Kidney (tissue), 14 donors: ENCODE data around the gene CXCL3. TPM values are rescaled to one million over a fixed set of nuclear protein-coding genes. Genes with fewer than 3 reads are reported as not detected.

Experiments
- DNase-seq, 5 donors: peaks; one replicate each; pipeline ENCODE4 v3.0.0-alpha.2; 2013 to 2020
- FAIRE-seq: peaks from 2 replicates; lab custom pipeline; 2012; peaks lifted over from hg19 to GRCh38; lab: Jason Lieb, UNC
- H3K27ac ChIP-seq, 2 donors: one replicate each; pipeline ENCODE4 v1.7.0; 2013; ENCODE audit warnings: low read depth in 2 of 2, low read length in 2 of 2, inconsistent platforms in 1 of 2
- H3K27me3 ChIP-seq: one replicate; pipeline ENCODE4 v1.7.1; 2013; ENCODE audit warnings: low read length, inconsistent platforms; ENCODE audit not compliant: control insufficient read depth, insufficient read depth
- H3K36me3 ChIP-seq, 3 donors: one replicate each; pipeline versions ENCODE4 v1.7.0 to v1.7.1; 2013; ENCODE audit warnings: low read length in 3 of 3, control low read depth in 1 of 3, inconsistent platforms in 1 of 3; ENCODE audit not compliant: insufficient read depth in 3 of 3, control insufficient read depth in 2 of 3
- H3K4me1 ChIP-seq, 3 donors: one replicate each; pipeline versions ENCODE4 v1.7.0 to v1.7.1; 2013; ENCODE audit warnings: low read length in 3 of 3, inconsistent platforms in 1 of 3, low read depth in 1 of 3; ENCODE audit not compliant: control insufficient read depth in 2 of 3, insufficient read depth in 2 of 3
- H3K4me3 ChIP-seq, 3 donors: one replicate each; pipeline versions ENCODE4 v1.7.0 to v1.8.1; 2013; ENCODE audit warnings: low read length in 3 of 3, control low read depth in 1 of 3, inconsistent platforms in 1 of 3
- H3K9ac ChIP-seq, 3 donors: one replicate each; pipeline versions ENCODE4 v1.7.0 to v1.7.1; 2013; ENCODE audit warnings: low read length in 3 of 3, control low read depth in 1 of 3, inconsistent platforms in 1 of 3
- H3K9me3 ChIP-seq, 3 donors: one replicate each; pipeline versions ENCODE4 v1.7.0 to v1.7.1; 2013; ENCODE audit warnings: low read length in 3 of 3, control low read depth in 1 of 3, inconsistent platforms in 1 of 3; ENCODE audit not compliant: control insufficient read depth in 2 of 3, insufficient read depth in 1 of 3
- intact Hi-C: fragments of 100-400 bp; cut with DNase I; formaldehyde crosslinking; loops from one replicate; pipeline ENCODE4 v1.11.1; 2022
- polyA plus RNA-seq: library from polyadenylated mRNA; stranded (reverse); fragments of 350-450 nt; fragmentation: Illumina TruSeq; extraction: RNeasy Lipid Tissue Mini Kit (QIAGEN cat#74804); gene quantifications from one replicate; pipeline ENCODE4 v1.2.3, GENCODE V29; 2014; ENCODE audit warnings: low read depth, low replicate concordance; ENCODE audit not compliant: insufficient read depth
- total RNA-seq: library from RNA; stranded (reverse); fragmentation: NEBNext Ultra II Directional; extraction: Animal tissue kit (Norgen Biotek cat#: 25700); gene quantifications from one replicate; pipeline ENCODE4 v1.2.1, GENCODE V29; 2021
- TF ChIP-seq, protein P1 (sequence below): IDR thresholded peaks from 3 replicates; pipeline ENCODE4 v1.5.1; 2012; ENCODE audit warnings: mild to moderate bottlenecking, moderate library complexity, borderline replicate concordance; ENCODE audit not compliant: insufficient read depth; ENCODE audit errors: extremely low read depth
- donor health status: control.
- donor health status: control.
- donor health status: control.
- donor health status: control.
- donor health status: control.
- donor health status: DM: yes; HTN: yes; CAD: no.
- donor health status: Normal renal cell carcinoma (clear cell type).

Gene CXCL3
- total and polyA plus RNA-seq, 2 donors from 2014 or later = 0.97 to 2.8 TPM

DNA sequence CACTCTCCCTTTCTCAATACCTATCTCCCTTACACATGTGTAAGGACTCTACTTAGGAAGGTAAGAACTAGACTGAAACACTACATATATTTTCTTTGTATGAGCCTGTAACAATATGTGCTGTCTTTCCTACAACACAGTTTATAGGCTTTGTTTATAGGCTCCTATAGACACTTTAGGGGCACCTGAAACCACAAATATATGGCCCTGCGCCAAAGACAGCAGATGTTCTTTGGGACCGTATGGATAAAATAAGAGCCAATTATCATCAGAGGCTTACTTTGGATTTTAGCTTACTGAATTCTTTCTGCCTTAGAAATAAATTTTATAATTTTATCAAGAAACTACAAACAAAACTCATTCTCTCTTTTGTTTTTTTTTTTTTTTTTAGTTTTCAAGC is 16.6 kb upstream of the CXCL3 start:
- Histone ChIP-seq H3K27ac (no peak overlapping the region), H3K4me1 (no peaks in the 10 kb centered on the region), H3K4me3 (no peak overlapping the region), H3K36me3 (no peaks in the 10 kb centered on the region), H3K9ac (no peak overlapping the region), H3K9me3 (no peaks in the 10 kb centered on the region), H3K27me3 (no peaks in the 10 kb centered on the region)
- DNase-seq (no peak), FAIRE-seq (no peak)
- intact Hi-C loops = no loop called here
- TF ChIP-seq, protein P1, sequence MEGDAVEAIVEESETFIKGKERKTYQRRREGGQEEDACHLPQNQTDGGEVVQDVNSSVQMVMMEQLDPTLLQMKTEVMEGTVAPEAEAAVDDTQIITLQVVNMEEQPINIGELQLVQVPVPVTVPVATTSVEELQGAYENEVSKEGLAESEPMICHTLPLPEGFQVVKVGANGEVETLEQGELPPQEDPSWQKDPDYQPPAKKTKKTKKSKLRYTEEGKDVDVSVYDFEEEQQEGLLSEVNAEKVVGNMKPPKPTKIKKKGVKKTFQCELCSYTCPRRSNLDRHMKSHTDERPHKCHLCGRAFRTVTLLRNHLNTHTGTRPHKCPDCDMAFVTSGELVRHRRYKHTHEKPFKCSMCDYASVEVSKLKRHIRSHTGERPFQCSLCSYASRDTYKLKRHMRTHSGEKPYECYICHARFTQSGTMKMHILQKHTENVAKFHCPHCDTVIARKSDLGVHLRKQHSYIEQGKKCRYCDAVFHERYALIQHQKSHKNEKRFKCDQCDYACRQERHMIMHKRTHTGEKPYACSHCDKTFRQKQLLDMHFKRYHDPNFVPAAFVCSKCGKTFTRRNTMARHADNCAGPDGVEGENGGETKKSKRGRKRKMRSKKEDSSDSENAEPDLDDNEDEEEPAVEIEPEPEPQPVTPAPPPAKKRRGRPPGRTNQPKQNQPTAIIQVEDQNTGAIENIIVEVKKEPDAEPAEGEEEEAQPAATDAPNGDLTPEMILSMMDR = no peak

DNA sequence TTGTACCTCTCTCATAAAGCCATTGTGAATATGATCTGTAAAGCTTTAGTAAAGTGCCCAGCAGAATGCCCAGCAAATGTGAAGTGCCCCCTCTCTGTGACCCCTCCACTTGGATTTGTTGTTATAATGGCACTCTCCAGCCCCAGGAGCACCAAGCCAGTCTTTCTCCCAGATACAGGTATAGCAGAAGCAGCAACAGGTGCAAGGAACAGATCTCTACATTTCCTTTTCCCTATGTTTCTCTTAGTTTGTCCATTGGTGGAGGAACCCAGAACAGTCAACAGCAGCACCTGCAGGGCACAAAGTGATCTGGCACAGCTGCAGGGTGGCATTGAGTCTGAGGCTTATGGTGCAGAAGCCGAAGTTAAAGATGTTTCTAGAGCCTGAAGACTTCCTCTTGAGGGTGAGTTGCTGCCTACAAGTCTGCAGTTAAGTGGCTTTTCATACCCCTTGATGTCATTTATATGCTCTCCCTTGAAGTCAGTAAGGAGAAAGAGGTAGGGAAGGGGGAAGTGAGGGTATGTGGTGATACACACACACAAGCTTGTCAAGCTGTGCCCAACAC is 16.1 kb upstream of the CXCL3 start:
- no peaks in the 10 kb centered on the region for H3K36me3 ChIP-seq
- no peaks in the 10 kb centered on the region for H3K27me3 ChIP-seq
- DNase-seq (no peak), FAIRE-seq (no peak)
- H3K4me3 ChIP-seq = no peak overlapping the region
- TF ChIP-seq, protein P1 = no peak
- no peak overlapping the region for H3K9ac ChIP-seq
- H3K4me1 ChIP-seq = no peaks in the 10 kb centered on the region
- no peaks in the 10 kb centered on the region for H3K9me3 ChIP-seq
- intact Hi-C loops = no loop called here
- H3K27ac ChIP-seq = no peak overlapping the region

DNA sequence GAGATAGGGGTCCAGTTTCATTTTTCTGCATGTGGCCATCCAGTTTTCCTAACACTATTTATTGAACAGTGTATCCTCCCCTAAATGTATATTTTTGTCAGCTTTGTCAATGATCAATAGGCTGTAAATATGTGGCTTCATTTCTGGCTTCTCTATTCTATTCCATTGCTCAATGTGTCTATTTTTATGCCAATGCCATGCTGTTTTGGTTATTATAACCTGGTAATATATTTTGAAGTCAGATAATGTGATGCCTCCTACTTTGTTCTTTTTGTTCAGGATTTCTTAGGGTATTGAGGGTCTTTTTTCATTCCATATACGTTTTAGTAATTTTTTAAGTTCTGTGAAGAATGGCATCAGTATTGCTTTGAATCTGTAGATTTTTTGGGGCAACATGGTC is 8.7 kb upstream of the CXCL3 start:
- no peaks in the 10 kb centered on the region for H3K27me3 ChIP-seq
- peaks cover 0 to 3% (median 0%) of the 10 kb centered on the region in 3 donors for H3K9me3 ChIP-seq
- H3K27ac ChIP-seq = no peak overlapping the region
- DNase-seq = no peak
- H3K4me3 ChIP-seq = no peak overlapping the region
- TF ChIP-seq, protein P1 = no peak
- no peak for FAIRE-seq
- intact Hi-C loops = no loop called here
- H3K36me3 ChIP-seq = no peaks in the 10 kb centered on the region
- no peaks in the 10 kb centered on the region for H3K4me1 ChIP-seq
- H3K9ac ChIP-seq = no peak overlapping the region

DNA sequence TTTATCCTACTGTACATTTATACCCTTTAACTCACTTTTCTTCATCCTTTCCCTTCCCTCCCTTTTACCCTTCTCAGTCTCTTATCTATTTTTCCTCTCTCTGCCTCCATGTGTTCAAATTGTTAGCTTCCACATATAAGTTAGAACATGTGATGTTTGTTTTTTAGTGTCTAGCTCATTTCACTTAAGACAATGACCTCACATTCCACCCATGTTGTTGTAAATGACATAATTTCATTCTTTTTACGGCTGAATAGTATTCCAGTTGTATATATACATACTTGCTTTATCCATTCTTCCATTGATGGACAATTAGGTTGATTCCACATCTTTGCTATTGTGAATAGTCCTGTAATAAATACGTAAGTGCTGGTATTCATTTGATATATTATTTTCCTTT is 7.3 kb upstream of the CXCL3 start:
- H3K9me3 ChIP-seq = peaks cover 0 to 3% (median 0%) of the 10 kb centered on the region in 3 donors
- H3K27ac ChIP-seq = no peak overlapping the region
- DNase-seq = no peak
- H3K9ac ChIP-seq = no peak overlapping the region
- intact Hi-C loops = no loop called here
- no peaks in the 10 kb centered on the region for H3K27me3 ChIP-seq
- H3K4me3 ChIP-seq = no peak overlapping the region
- no peak for FAIRE-seq
- H3K4me1 ChIP-seq = no peaks in the 10 kb centered on the region
- H3K36me3 ChIP-seq = no peaks in the 10 kb centered on the region
- TF ChIP-seq, protein P1 = no peak
